OCI-LY1 (cell line): ENCODE measurements around the gene KRTAP10-9.

Experiments used
- EZH2 ChIP-seq: fragments of 200-600 bp; sonication (generic), shearing (Covaris generic); IDR thresholded peaks from 2 replicates; pipeline ENCODE4 v1.8.0; 2017; ENCODE audit warnings: borderline replicate concordance, mixed run types, mild to moderate bottlenecking, antibody characterized with exemption, low read length, moderate library complexity, mixed read lengths
- TF ChIP-seq, protein P1 (sequence below): fragments of 200-600 bp; sonication (generic), shearing (Covaris generic); IDR thresholded peaks from 2 replicates; pipeline ENCODE4 v1.5.1; 2017; ENCODE audit warnings: mild to moderate bottlenecking, antibody characterized with exemption, low read length, moderate library complexity, mixed read lengths

DNA sequence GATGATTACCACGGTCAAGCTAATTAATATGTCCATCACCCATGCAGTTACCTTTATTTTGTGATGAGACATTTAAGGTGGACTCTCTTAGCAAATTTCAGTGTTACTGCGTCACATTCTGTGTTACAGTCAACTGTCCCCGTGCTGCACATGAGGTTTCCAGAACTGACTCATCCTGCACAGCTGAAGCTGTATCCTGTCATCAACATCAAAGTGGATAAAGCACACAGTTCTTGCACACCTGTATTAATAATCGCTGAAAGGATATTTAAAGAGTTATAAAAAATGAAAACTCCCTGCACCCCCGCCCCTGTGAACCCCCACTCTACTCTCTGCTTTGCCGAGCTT, 43.1 kb upstream of the KRTAP10-9 start:
- TF ChIP-seq EZH2: no peak
- TF ChIP-seq, protein P1, sequence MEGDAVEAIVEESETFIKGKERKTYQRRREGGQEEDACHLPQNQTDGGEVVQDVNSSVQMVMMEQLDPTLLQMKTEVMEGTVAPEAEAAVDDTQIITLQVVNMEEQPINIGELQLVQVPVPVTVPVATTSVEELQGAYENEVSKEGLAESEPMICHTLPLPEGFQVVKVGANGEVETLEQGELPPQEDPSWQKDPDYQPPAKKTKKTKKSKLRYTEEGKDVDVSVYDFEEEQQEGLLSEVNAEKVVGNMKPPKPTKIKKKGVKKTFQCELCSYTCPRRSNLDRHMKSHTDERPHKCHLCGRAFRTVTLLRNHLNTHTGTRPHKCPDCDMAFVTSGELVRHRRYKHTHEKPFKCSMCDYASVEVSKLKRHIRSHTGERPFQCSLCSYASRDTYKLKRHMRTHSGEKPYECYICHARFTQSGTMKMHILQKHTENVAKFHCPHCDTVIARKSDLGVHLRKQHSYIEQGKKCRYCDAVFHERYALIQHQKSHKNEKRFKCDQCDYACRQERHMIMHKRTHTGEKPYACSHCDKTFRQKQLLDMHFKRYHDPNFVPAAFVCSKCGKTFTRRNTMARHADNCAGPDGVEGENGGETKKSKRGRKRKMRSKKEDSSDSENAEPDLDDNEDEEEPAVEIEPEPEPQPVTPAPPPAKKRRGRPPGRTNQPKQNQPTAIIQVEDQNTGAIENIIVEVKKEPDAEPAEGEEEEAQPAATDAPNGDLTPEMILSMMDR: no peak
